Activated CD4-positive, alpha-beta T cell treated with anti-CD3 and anti-CD28 coated beads, Interleukin-2, amount 50 U/mL, for 1 hour (primary cell): Measurements from ENCODE around the gene ESRRB.

Experiments used
- DNase-seq: peaks from one replicate; pipeline ENCODE4 v3.0.0-alpha.2; 2020

ESRRB gene

GRCh38 chr14:76461886-76462285 is 85.9 kb downstream of the ESRRB start:
- no peak for DNase-seq

- DNase-seq, result no peak
Observed at GRCh38 chr14:76462330-76462729, 86.4 kb downstream of the ESRRB start.

- no peak for DNase-seq
Observed at GRCh38 chr14:76463105-76463504, 87.2 kb downstream of the ESRRB start.

- no peak for DNase-seq
Observed at GRCh38 chr14:76464856-76465255, 88.9 kb downstream of the ESRRB start.

GRCh38 chr14:76465664-76466063 is 89.7 kb downstream of the ESRRB start:
- no peak for DNase-seq

GRCh38 chr14:76467711-76468155 is 91.8 kb downstream of the ESRRB start:
- no peak for DNase-seq

- no peak for DNase-seq
Observed at GRCh38 chr14:76472199-76472723, 96.3 kb downstream of the ESRRB start.

- DNase-seq, result no peak
Observed at GRCh38 chr14:76473481-76474263, 97.7 kb downstream of the ESRRB start.

GRCh38 chr14:76480426-76480825 is 104.5 kb downstream of the ESRRB start:
- DNase-seq, result no peak

- no peak for DNase-seq
Observed at GRCh38 chr14:76484355-76484754, 108.4 kb downstream of the ESRRB start.

GRCh38 chr14:76486251-76486743 is 110.4 kb downstream of the ESRRB start:
- no peak for DNase-seq

- no peak for DNase-seq
Observed at GRCh38 chr14:76488551-76488950, 112.6 kb downstream of the ESRRB start.

- DNase-seq, result no peak
Observed at GRCh38 chr14:76489667-76490066, 113.7 kb downstream of the ESRRB start.

GRCh38 chr14:76490111-76490510 is 114.2 kb downstream of the ESRRB start:
- no peak for DNase-seq

- no peak for DNase-seq
Observed at GRCh38 chr14:76490735-76491134, 114.8 kb downstream of the ESRRB start.

GRCh38 chr14:76491172-76491930 is 115.4 kb downstream of the ESRRB start:
- no peak for DNase-seq

GRCh38 chr14:76495983-76496382 is 120.0 kb downstream of the ESRRB start:
- no peak for DNase-seq

- DNase-seq, result no peak
Observed at GRCh38 chr14:76496595-76496994, 120.7 kb downstream of the ESRRB start.

- no peak for DNase-seq
Observed at GRCh38 chr14:76497550-76498462, 121.9 kb downstream of the ESRRB start.

GRCh38 chr14:76498463-76498935 is 122.6 kb downstream of the ESRRB start:
- DNase-seq, result no peak

GRCh38 chr14:76498976-76499375 is 123.0 kb downstream of the ESRRB start:
- no peak for DNase-seq

- DNase-seq, result no peak
Observed at GRCh38 chr14:76499399-76499798, 123.5 kb downstream of the ESRRB start.

GRCh38 chr14:76500011-76500410 is 124.1 kb downstream of the ESRRB start:
- DNase-seq, result no peak
